GM21619 (cell line): ENCODE data around the gene LST1.
A peak's percentile ranks its signal among the peaks of the same experiment; 100 is the strongest.
"Not testable (repeated sequence)": the region's sequence is repeated elsewhere in the genome, so short reads cannot be mapped to it uniquely, and the experiment has no call there.

Experiments
- ATAC-seq: cut with Tn5 transposase; IDR thresholded peaks from one replicate; pipeline ENCODE4 v1.9.1; 2021; ENCODE audit not compliant: unreplicated experiment

The LST1 gene

GRCh38 chr6:31580438-31580740 lies 5.7 kb upstream of the LST1 start:
- ATAC-seq, result no peak

- ATAC-seq, result peak; percentile 44
Observed at GRCh38 chr6:31580807-31581433, 5.2 kb upstream of the LST1 start.

- no peak for ATAC-seq
Observed at GRCh38 chr6:31581434-31582229, 4.4 kb upstream of the LST1 start.

GRCh38 chr6:31582230-31582643 lies 3.8 kb upstream of the LST1 start, which contains the start of gene LTB:
Gene LTB, minus strand, starts transcription at chr6:31582424. Its CDS starts 7 bp downstream, at chr6:31582417.
- no peak for ATAC-seq

- no peak for ATAC-seq
Observed at GRCh38 chr6:31585491-31585890, 586 bp upstream of the LST1 start.

GRCh38 chr6:31586599-31587281 lies 663 bp downstream of the LST1 start:
- no peak for ATAC-seq

GRCh38 chr6:31587791-31588777 lies 2.0 kb downstream of the LST1 start:
- ATAC-seq, result no peak

- ATAC-seq, result no peak
Observed at GRCh38 chr6:31588871-31589650, 3.0 kb downstream of the LST1 start.

GRCh38 chr6:31590691-31591090 lies 4.6 kb downstream of the LST1 start:
- not testable (repeated sequence) for ATAC-seq

GRCh38 chr6:31592396-31592771 lies 6.3 kb downstream of the LST1 start:
- no peak for ATAC-seq

GRCh38 chr6:31597006-31597405 lies 10.9 kb downstream of the LST1 start:
- no peak for ATAC-seq

- no peak for ATAC-seq
Observed at GRCh38 chr6:31607317-31607716, 21.2 kb downstream of the LST1 start.

- ATAC-seq, result no peak
Observed at GRCh38 chr6:31609519-31610406, 23.7 kb downstream of the LST1 start.

- ATAC-seq, result no peak
Observed at GRCh38 chr6:31610968-31611367, 24.9 kb downstream of the LST1 start.

GRCh38 chr6:31614075-31614619 lies 28.1 kb downstream of the LST1 start:
- ATAC-seq, result no peak

- ATAC-seq, result no peak
Observed at GRCh38 chr6:31614684-31615578, 28.9 kb downstream of the LST1 start, which contains the start of gene AIF1. Gene AIF1, plus strand, starts transcription at chr6:31615234. Its CDS starts 96 bp downstream, at chr6:31615330.

GRCh38 chr6:31615748-31616147 lies 29.7 kb downstream of the LST1 start:
- ATAC-seq, result no peak

- ATAC-seq, result no peak
Observed at GRCh38 chr6:31617010-31617409, 30.9 kb downstream of the LST1 start.
